KMS-11 (cell line): ENCODE measurements around the gene HOXC9.

ENCODE experiments used
- H2AFZ ChIP-seq: fragments of 200-600 bp; sonication (generic); 2 replicates; pipeline ENCODE4 v1.6.1; 2016; ENCODE audit warnings: antibody characterized with exemption, mixed run types, low read depth
- H3K27ac ChIP-seq: fragments of 200-600 bp; sonication (generic); 2 replicates; pipeline ENCODE4 v1.6.1; 2016; ENCODE audit warnings: mild to moderate bottlenecking, mixed run types
- H3K27me3 ChIP-seq: fragments of 200-600 bp; sonication (generic); 2 replicates; pipeline ENCODE4 v1.6.1; 2017; ENCODE audit warnings: mild to moderate bottlenecking, low read depth, mixed run types, moderate library complexity; ENCODE audit not compliant: insufficient read depth
- H3K36me3 ChIP-seq: fragments of 200-600 bp; sonication (generic); 2 replicates; pipeline ENCODE4 v1.6.1; 2017; ENCODE audit warnings: mild to moderate bottlenecking, mixed run types; ENCODE audit not compliant: insufficient read depth
- H3K4me1 ChIP-seq: fragments of 200-600 bp; sonication (generic); 2 replicates; pipeline ENCODE4 v1.6.1; 2016; ENCODE audit warnings: mild to moderate bottlenecking, low read depth, mixed run types; ENCODE audit not compliant: poor library complexity, severe bottlenecking
- H3K4me2 ChIP-seq: fragments of 200-600 bp; sonication (generic); 2 replicates; pipeline ENCODE4 v1.7.0; 2016; ENCODE audit warnings: mild to moderate bottlenecking, mixed run types
- H3K4me3 ChIP-seq: fragments of 200-600 bp; sonication (generic); IDR thresholded peaks from 2 replicates; pipeline ENCODE4 v1.6.1; 2017; ENCODE audit warnings: low read depth, low read length, mixed read lengths; ENCODE audit not compliant: insufficient read depth
- H3K79me2 ChIP-seq: fragments of 200-600 bp; sonication (generic); 2 replicates; pipeline ENCODE4 v1.6.1; 2016; ENCODE audit warnings: low read depth, mixed run types; ENCODE audit not compliant: insufficient read depth
- H3K9ac ChIP-seq: fragments of 200-600 bp; sonication (generic); 2 replicates; pipeline ENCODE4 v1.6.1; 2016; ENCODE audit warnings: mild to moderate bottlenecking, mixed run types
- H4K20me1 ChIP-seq: fragments of 200-600 bp; sonication (generic); 2 replicates; pipeline ENCODE4 v1.6.1; 2016; ENCODE audit warnings: mild to moderate bottlenecking, mixed run types; ENCODE audit not compliant: insufficient read depth
- TF ChIP-seq, protein P1 (sequence below): fragments of 200-600 bp; sonication (generic); conservative IDR thresholded peaks from 2 replicates; pipeline ENCODE4 v1.6.1; 2017; ENCODE audit warnings: low read depth, mild to moderate bottlenecking, antibody characterized with exemption, low read length, moderate library complexity, mixed read lengths

HOXC9 gene

DNA sequence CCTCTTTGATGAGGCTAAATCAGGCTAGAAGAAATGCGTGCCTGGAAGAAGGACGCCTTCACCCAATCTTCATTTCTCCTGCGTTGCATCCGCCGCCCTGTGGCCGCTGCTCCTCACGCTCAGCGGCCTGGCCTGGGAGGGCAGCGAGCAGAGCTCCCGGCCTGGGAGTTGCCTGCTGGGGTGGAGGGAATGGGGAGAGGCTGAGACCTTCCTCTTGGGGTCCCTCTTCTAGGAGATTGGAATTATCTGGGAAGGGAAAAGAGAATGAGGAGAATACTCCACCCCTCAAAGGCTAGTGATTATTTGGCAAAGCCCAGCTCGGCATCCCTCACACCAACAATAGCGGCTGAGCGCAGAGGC is 47.6 kb upstream of the HOXC9 start:
- Histone ChIP-seq H3K36me3 (no peaks in the 10 kb centered on the region), H4K20me1 (no peaks in the 10 kb centered on the region), H3K4me2 (no peak overlapping the region), H3K27ac (no peak overlapping the region), H3K9ac (no peak overlapping the region), H3K4me3 (no peak overlapping the region), H3K79me2 (no peaks in the 10 kb centered on the region), H3K27me3 (peaks cover 98% of the 10 kb centered on the region), H3K4me1 (no peaks in the 10 kb centered on the region), H2AFZ (no peak overlapping the region)
- TF ChIP-seq, protein P1, sequence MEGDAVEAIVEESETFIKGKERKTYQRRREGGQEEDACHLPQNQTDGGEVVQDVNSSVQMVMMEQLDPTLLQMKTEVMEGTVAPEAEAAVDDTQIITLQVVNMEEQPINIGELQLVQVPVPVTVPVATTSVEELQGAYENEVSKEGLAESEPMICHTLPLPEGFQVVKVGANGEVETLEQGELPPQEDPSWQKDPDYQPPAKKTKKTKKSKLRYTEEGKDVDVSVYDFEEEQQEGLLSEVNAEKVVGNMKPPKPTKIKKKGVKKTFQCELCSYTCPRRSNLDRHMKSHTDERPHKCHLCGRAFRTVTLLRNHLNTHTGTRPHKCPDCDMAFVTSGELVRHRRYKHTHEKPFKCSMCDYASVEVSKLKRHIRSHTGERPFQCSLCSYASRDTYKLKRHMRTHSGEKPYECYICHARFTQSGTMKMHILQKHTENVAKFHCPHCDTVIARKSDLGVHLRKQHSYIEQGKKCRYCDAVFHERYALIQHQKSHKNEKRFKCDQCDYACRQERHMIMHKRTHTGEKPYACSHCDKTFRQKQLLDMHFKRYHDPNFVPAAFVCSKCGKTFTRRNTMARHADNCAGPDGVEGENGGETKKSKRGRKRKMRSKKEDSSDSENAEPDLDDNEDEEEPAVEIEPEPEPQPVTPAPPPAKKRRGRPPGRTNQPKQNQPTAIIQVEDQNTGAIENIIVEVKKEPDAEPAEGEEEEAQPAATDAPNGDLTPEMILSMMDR, result no peak

DNA sequence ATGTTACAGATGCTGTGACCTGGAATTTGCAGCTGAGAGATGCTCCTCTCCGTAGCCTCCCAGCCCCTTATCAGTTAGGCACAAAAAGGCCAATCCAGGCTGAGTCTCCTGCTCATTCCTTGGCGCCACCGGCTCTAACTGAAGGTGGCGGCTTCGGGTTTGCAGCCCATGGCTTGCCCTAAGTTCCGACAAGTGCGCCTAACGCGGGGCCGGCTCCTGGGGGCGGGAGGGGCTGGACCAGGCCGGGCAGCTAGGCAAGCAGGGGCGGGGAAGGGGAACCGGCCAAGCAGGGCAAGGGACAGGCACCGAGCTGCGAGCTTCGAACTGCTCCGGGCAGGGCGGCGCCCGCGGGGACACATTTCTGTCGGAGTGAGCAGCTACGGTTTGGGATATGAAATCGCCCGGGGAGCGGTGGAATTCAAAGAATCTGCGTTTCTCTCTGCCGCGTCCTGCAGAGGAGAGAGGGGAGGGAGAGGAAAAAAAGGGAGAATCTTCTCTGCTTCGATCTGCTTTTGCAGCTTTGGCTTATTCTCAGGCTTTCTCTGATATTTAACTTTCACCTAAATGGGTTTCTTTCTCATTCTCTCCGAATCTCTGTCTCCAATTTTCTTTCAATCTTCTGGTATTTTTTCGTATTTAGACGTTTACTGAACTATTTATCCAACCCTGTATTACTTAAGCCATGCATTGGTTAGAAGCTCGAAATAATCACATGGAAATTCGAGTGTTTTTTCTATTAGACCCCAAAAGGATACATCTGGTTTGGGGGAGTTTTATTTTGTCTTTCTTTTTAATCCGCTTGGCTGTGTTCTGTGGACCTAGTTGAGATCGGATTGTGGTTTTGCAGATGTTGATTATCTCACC is 46.9 kb upstream of the HOXC9 start:
- Histone ChIP-seq H3K4me3 (no peak overlapping the region), H3K27ac (no peak overlapping the region), H3K9ac (no peak overlapping the region), H3K4me1 (no peaks in the 10 kb centered on the region), H3K36me3 (no peaks in the 10 kb centered on the region), H2AFZ (no peak overlapping the region), H4K20me1 (no peaks in the 10 kb centered on the region), H3K4me2 (no peak overlapping the region), H3K27me3 (peaks cover 98% of the 10 kb centered on the region), H3K79me2 (no peaks in the 10 kb centered on the region)
- TF ChIP-seq, protein P1, result no peak

DNA sequence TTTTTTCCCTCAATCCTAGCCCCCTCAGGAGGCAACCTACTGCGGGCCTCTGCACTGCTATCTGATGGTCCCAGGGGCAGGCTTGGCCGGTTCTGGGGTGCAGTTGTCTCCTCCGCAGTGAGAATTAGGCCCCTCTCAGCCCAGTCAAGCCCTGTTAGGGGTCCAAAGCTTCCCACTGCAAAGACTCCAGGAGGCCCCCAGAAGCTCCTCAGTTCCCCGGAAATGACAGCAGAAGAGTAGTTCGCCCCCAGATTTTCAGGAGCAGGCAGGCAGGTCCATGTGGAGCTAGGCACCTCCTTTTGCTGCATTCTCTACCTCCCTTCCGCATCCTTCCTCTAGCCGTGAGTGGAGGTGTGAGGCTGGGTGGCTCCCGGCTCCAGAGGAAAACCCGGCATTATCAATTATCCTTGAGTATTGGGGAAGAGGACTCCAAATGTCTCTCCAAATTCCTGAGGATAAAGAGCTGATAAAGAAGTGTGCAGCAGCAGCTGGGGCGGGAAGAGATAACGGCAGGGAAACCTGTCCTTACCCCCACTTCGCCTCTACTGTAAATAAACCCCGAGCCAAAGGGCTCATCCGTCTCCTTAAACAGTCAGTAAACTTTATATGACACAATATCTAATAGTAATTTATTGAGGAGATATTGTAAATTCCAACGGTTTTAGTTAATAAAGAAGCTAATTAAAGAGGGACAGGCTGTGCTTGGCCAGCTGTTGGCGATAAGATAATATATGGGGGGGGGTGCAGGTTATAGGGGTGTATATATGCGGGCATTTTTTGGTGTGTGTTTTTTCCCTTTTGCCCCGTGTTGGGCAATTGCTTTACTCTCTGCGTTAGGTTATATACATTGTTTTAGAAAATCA is 45.9 kb upstream of the HOXC9 start:
- H3K4me3 ChIP-seq, result no peak overlapping the region

DNA sequence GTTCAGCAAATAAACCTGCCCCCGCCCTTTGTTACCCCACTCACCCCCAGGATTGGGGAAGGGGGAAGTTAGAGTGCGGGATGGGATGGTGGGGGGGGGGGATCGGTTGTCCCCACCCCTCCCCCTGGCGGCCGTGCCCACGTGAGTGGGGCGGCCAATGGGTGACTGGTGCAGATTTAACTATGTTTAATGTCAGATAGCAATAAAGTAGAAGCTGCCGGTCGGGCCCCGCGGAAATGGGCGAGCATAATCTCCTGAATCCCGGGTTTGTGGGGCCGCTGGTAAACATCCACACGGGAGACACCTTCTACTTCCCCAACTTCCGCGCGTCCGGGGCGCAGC is 45.3 kb upstream of the HOXC9 start, which contains the start of gene HOXC12:
HOXC12 (plus strand) TSS at position 210 of the 342 bp plus-strand sequence; CDS start at position 237, 27 bp downstream.
- H3K9ac ChIP-seq, result no peak within 1 kb of the TSS
- H3K4me1 ChIP-seq, result no peaks in the 10 kb centered on the region
- no peaks in the 10 kb centered on the region for H3K36me3 ChIP-seq
- peaks cover 98% of the 10 kb centered on the region for H3K27me3 ChIP-seq
- H3K4me3 ChIP-seq, result no peak within 1 kb of the TSS
- no peak within 1 kb of the TSS for H3K27ac ChIP-seq
- TF ChIP-seq, protein P1, result no peak
- H4K20me1 ChIP-seq, result no peaks in the 10 kb centered on the region
- H2AFZ ChIP-seq, result no peak within 1 kb of the TSS
- no peak within 1 kb of the TSS for H3K4me2 ChIP-seq
- H3K79me2 ChIP-seq, result no peaks in the 10 kb centered on the region

More for the DNA sequence above, 45.9 kb upstream of the HOXC9 start:
- no peaks in the 10 kb centered on the region for H4K20me1 ChIP-seq
- H3K4me2 ChIP-seq, result no peak overlapping the region
- H3K4me1 ChIP-seq, result no peaks in the 10 kb centered on the region
- peaks cover 98% of the 10 kb centered on the region for H3K27me3 ChIP-seq
- TF ChIP-seq, protein P1, result no peak
- no peak overlapping the region for H2AFZ ChIP-seq
- H3K27ac ChIP-seq, result no peak overlapping the region
- no peaks in the 10 kb centered on the region for H3K36me3 ChIP-seq
- H3K79me2 ChIP-seq, result no peaks in the 10 kb centered on the region
- H3K9ac ChIP-seq, result no peak overlapping the region
